ENCODE results near the gene RBBP6.
"Not testable (repeated sequence)": the region's sequence is repeated elsewhere in the genome, so short reads cannot be mapped to it uniquely, and the experiment has no call there.

RBBP6 gene

GRCh38 chr16:24568392-24568791, 29.0 kb downstream of the RBBP6 start:
- Histone ChIP-seq H3K27ac (ENCODE audit: low read depth, low read length) (no peak overlapping the region), H3K9ac (ENCODE audit: low read length) (no peak overlapping the region), H3K4me3 (ENCODE audit: low read depth, low read length) (no peak overlapping the region), H3K9me3 (ENCODE audit: control insufficient read depth, insufficient read depth, low read depth, low read length) (peaks cover 20% of the 10 kb centered on the region; the same call in 1 of the 2 replicates), H3K27me3 (ENCODE audit: control insufficient read depth, insufficient read depth, low read length) (no peaks in the 10 kb centered on the region), H3K4me1 (ENCODE audit: control insufficient read depth, insufficient read depth, low read length) (no peaks in the 10 kb centered on the region), H3K36me3 (ENCODE audit: control insufficient read depth, insufficient read depth, low read length) (peaks cover 98% of the 10 kb centered on the region)

DNA sequence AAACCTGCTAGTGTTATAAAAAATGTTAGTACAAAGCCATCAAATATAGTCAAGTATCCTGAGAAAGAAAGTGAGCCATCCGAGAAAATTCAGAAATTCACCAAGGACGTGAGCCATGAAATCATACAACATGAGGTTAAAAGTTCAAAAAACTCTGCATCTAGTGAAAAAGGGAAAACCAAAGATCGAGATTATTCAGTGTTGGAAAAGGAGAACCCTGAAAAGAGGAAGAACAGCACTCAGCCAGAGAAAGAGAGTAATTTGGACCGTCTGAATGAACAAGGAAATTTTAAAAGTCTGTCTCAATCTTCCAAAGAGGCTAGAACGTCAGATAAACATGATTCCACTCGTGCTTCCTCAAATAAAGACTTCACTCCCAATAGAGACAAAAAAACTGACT, 31.7 kb downstream of the RBBP6 start:
- Histone ChIP-seq H3K9ac (ENCODE audit: low read length) (no peak overlapping the region), H3K27ac (ENCODE audit: low read depth, low read length) (no peak overlapping the region), H3K9me3 (ENCODE audit: control insufficient read depth, insufficient read depth, low read depth, low read length) (peaks cover 22% of the 10 kb centered on the region; the same call in 1 of the 2 replicates), H3K4me1 (ENCODE audit: control insufficient read depth, insufficient read depth, low read length) (no peaks in the 10 kb centered on the region), H3K36me3 (ENCODE audit: control insufficient read depth, insufficient read depth, low read length) (peaks cover 71% of the 10 kb centered on the region), H3K4me3 (ENCODE audit: low read depth, low read length) (no peak overlapping the region), H3K27me3 (ENCODE audit: control insufficient read depth, insufficient read depth, low read length) (no peaks in the 10 kb centered on the region)

- Histone ChIP-seq H3K9me3 (ENCODE audit: control insufficient read depth, insufficient read depth, low read depth, low read length) (peaks cover 32% of the 10 kb centered on the region), H3K36me3 (ENCODE audit: control insufficient read depth, insufficient read depth, low read length) (peaks cover 61% of the 10 kb centered on the region), H3K27ac (ENCODE audit: low read depth, low read length) (no peak overlapping the region), H3K27me3 (ENCODE audit: control insufficient read depth, insufficient read depth, low read length) (no peaks in the 10 kb centered on the region), H3K4me3 (ENCODE audit: low read depth, low read length) (no peak overlapping the region), H3K9ac (ENCODE audit: low read length) (no peak overlapping the region), H3K4me1 (ENCODE audit: control insufficient read depth, insufficient read depth, low read length) (no peaks in the 10 kb centered on the region)
These were observed 32.7 kb downstream of the RBBP6 start for GRCh38 chr16:24572069-24572468.

- Histone ChIP-seq H3K4me1 (ENCODE audit: control insufficient read depth, insufficient read depth, low read length) (no peaks in the 10 kb centered on the region), H3K36me3 (ENCODE audit: control insufficient read depth, insufficient read depth, low read length) (peaks cover 51% of the 10 kb centered on the region), H3K9me3 (ENCODE audit: control insufficient read depth, insufficient read depth, low read depth, low read length) (peaks cover 37% of the 10 kb centered on the region), H3K9ac (ENCODE audit: low read length) (no peak overlapping the region), H3K27me3 (ENCODE audit: control insufficient read depth, insufficient read depth, low read length) (no peaks in the 10 kb centered on the region), H3K4me3 (ENCODE audit: low read depth, low read length) (no peak overlapping the region), H3K27ac (ENCODE audit: low read depth, low read length) (no peak overlapping the region)
These were observed 33.8 kb downstream of the RBBP6 start for GRCh38 chr16:24573141-24573540.

DNA sequence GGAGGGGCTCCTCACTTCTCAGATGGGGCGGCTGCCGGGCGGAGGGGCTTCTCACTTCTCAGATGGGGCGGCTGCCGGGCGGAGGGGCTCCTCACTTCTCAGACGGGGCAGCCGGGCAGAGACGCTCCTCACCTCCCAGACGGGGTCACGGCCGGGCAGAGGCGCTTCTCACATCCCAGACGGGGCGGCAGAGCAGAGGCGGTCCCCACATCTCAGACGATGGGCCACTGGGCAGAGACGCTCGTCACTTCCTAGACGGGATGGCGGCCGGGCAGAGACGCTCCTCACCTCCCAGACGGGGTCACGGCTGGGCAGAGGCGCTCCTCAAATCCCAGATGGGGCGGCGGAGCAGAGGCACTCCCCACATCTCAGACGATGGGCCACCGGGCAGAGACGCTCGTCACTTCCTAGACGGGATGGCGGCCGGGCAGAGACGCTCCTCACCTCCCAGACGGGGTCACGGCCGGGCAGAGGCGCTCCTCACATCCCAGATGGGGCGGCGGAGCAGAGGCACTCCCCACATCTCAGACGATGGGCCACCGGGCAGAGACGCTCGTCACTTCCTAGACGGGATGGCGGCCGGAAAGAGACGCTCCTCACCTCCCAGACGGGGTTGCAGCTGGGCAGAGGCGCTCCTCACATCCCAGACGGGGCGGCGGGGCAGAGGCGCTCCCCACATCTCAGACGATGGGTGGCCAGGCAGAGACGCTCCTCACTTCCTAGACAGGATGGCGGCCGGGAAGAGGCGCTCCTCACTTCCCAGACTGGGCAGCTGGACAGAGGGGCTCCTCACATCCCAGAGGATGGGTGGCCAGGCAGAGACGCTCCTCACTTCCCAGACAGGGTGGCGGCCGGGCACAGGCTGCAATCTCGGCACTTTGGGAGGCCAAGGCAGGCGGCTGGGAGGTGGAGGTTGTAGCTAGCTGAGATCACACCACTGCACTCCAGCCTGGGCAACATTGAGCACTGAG, 35.4 kb downstream of the RBBP6 start:
- Histone ChIP-seq H3K36me3 (ENCODE audit: control insufficient read depth, insufficient read depth, low read length) (peaks cover 34% of the 10 kb centered on the region), H3K9me3 (ENCODE audit: control insufficient read depth, insufficient read depth, low read depth, low read length) (peaks cover 34% of the 10 kb centered on the region)
- not testable (repeated sequence) for H3K4me3 ChIP-seq (ENCODE audit: low read depth, low read length); H3K9ac ChIP-seq (ENCODE audit: low read length); H3K4me1 ChIP-seq (ENCODE audit: control insufficient read depth, insufficient read depth, low read length); H3K27me3 ChIP-seq (ENCODE audit: control insufficient read depth, insufficient read depth, low read length); H3K27ac ChIP-seq (ENCODE audit: low read depth, low read length)

DNA sequence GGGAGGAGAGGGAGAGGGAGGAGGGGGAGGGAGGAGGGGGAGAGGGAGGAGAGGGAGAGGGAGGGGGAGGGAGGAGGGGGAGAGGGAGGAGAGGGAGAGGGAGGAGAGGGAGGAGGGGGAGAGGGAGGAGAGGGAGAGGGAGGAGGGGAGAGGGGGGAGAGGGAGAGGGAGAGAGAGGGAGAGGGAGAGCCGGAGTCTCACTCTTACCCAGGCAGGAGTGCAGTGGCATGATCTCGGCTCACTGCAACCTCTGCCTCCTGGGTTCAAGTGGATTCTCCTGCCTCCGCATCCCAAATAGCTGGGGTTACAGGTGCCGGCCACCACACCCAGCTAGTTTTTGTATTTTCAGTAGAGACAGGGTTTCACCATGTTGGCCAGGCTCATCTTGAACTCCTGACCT, 36.4 kb downstream of the RBBP6 start:
- Histone ChIP-seq H3K36me3 (ENCODE audit: control insufficient read depth, insufficient read depth, low read length) (peaks cover 24% of the 10 kb centered on the region), H3K9me3 (ENCODE audit: control insufficient read depth, insufficient read depth, low read depth, low read length) (peaks cover 30% of the 10 kb centered on the region)
- H3K4me1 ChIP-seq (ENCODE audit: control insufficient read depth, insufficient read depth, low read length); H3K9ac ChIP-seq (ENCODE audit: low read length); H3K27me3 ChIP-seq (ENCODE audit: control insufficient read depth, insufficient read depth, low read length); H3K27ac ChIP-seq (ENCODE audit: low read depth, low read length); H3K4me3 ChIP-seq (ENCODE audit: low read depth, low read length): not testable (repeated sequence)

DNA sequence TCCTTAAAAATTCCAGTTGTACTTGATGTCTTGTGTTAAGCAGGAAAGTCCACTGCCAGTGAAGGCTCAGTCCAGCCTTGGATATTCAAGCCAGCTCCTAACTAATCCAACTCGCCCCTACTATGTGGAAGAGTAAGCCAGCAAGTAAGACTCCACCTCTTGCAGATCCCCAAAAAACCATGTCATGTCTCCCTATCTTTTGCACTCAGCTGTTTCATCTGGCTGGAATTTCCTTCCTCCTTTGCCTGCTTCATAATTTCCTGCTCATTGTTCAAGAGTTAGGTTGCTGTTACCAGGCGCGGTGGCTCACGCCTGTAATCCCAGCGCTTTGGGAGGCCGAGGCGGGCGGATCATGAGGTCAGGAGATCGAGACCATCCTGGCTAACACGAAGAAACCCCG, 37.8 kb downstream of the RBBP6 start:
- H3K27me3 ChIP-seq (ENCODE audit: control insufficient read depth, insufficient read depth, low read length) = no peaks in the 10 kb centered on the region
- no peak overlapping the region for H3K27ac ChIP-seq (ENCODE audit: low read depth, low read length)
- H3K4me1 ChIP-seq (ENCODE audit: control insufficient read depth, insufficient read depth, low read length) = no peaks in the 10 kb centered on the region
- peaks cover 22% of the 10 kb centered on the region for H3K9me3 ChIP-seq (ENCODE audit: control insufficient read depth, insufficient read depth, low read depth, low read length)
- H3K4me3 ChIP-seq (ENCODE audit: low read depth, low read length) = no peak overlapping the region
- peaks cover 10% of the 10 kb centered on the region for H3K36me3 ChIP-seq (ENCODE audit: control insufficient read depth, insufficient read depth, low read length)
- H3K9ac ChIP-seq (ENCODE audit: low read length) = no peak overlapping the region

DNA sequence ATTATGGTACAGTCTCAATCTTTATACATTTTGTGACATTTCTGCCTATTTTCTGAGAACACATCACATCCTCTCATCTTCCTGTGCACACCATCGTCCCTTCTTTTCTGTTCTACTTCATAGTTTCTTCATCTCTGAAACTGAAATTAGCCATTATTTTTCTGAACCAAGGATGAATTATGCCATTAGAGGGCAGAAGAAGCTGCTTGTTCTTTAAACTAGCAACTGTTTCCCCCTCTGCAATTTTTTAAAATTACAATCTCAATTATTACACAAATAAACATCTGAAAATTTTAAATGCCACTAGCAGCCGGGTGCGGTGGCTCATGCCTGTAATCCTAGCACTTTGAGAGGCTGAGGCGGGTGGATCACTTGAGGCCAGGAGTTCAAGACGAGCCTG, 41.3 kb downstream of the RBBP6 start:
- Histone ChIP-seq H3K4me3 (ENCODE audit: low read depth, low read length) (no peak overlapping the region), H3K36me3 (ENCODE audit: control insufficient read depth, insufficient read depth, low read length) (no peaks in the 10 kb centered on the region), H3K27me3 (ENCODE audit: control insufficient read depth, insufficient read depth, low read length) (no peaks in the 10 kb centered on the region), H3K9me3 (ENCODE audit: control insufficient read depth, insufficient read depth, low read depth, low read length) (peaks cover 18% of the 10 kb centered on the region), H3K9ac (ENCODE audit: low read length) (no peak overlapping the region), H3K4me1 (ENCODE audit: control insufficient read depth, insufficient read depth, low read length) (no peaks in the 10 kb centered on the region), H3K27ac (ENCODE audit: low read depth, low read length) (no peak overlapping the region)

GRCh38 chr16:24583494-24583893, 44.1 kb downstream of the RBBP6 start:
- no peak overlapping the region for H3K4me3 ChIP-seq (ENCODE audit: low read depth, low read length)
- H3K36me3 ChIP-seq (ENCODE audit: control insufficient read depth, insufficient read depth, low read length) = no peaks in the 10 kb centered on the region
- no peak overlapping the region for H3K27ac ChIP-seq (ENCODE audit: low read depth, low read length)
- no peaks in the 10 kb centered on the region for H3K9me3 ChIP-seq (ENCODE audit: control insufficient read depth, insufficient read depth, low read depth, low read length)
- H3K27me3 ChIP-seq (ENCODE audit: control insufficient read depth, insufficient read depth, low read length) = no peaks in the 10 kb centered on the region
- no peaks in the 10 kb centered on the region for H3K4me1 ChIP-seq (ENCODE audit: control insufficient read depth, insufficient read depth, low read length)
- no peak overlapping the region for H3K9ac ChIP-seq (ENCODE audit: low read length)

DNA sequence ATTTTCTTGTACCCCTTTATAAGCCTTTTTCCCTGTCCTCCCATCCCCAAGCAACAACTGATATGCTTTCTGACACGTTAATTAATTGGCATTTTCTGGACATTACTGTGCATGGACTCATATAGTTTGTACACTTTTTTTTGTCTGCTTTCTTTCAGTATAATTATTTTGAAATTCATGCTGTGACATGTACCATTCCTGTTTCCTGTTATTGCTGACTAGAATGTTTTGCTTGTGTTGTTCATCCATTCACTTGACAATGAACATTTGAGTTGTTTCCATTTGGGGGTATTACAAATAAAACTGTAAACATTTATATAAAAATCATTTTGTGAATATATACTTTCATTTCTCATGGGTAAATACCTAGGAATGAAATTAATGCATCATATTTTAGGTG, 50.6 kb downstream of the RBBP6 start:
- no peaks in the 10 kb centered on the region for H3K9me3 ChIP-seq (ENCODE audit: control insufficient read depth, insufficient read depth, low read depth, low read length)
- no peak overlapping the region for H3K9ac ChIP-seq (ENCODE audit: low read length)
- no peak overlapping the region for H3K27ac ChIP-seq (ENCODE audit: low read depth, low read length)
- H3K4me3 ChIP-seq (ENCODE audit: low read depth, low read length) = no peak overlapping the region
- H3K4me1 ChIP-seq (ENCODE audit: control insufficient read depth, insufficient read depth, low read length) = no peaks in the 10 kb centered on the region
- H3K36me3 ChIP-seq (ENCODE audit: control insufficient read depth, insufficient read depth, low read length) = no peaks in the 10 kb centered on the region
- H3K27me3 ChIP-seq (ENCODE audit: control insufficient read depth, insufficient read depth, low read length) = no peaks in the 10 kb centered on the region

DNA sequence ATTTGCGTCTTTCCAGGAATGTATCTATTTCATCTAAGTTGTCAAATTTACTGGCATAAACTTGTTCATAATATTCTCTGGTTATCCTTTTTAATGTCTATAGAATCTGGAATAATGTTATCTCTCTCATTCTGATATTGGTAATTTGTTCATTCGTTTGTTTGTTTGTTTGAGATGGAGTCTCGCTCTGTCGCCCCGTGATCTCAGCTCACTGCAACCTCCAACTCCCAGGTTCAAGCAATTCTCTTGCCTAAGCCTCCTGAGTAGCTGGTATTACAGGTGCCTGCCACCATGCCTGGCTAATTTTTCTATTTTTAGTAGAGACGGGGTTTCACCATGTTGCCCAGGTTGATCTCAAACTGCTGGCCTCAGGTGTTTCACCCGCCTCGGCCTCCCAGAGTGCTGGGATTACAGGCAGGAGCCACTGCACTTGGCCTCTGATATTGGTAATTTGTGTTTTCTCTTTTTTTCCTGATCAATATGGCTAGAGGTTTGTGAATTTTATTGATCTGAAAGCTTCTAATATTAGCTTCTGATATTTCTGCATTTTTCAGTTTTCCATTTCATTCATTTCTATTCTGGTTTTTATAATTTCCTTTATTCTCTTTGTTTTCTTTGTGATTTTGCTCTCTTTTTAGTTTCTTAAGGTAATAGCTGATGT, 59.5 kb downstream of the RBBP6 start:
- no peak overlapping the region for H3K9ac ChIP-seq (ENCODE audit: low read length)
- H3K4me1 ChIP-seq (ENCODE audit: control insufficient read depth, insufficient read depth, low read length) = no peaks in the 10 kb centered on the region
- H3K27me3 ChIP-seq (ENCODE audit: control insufficient read depth, insufficient read depth, low read length) = no peaks in the 10 kb centered on the region
- no peak overlapping the region for H3K27ac ChIP-seq (ENCODE audit: low read depth, low read length)
- no peak overlapping the region for H3K4me3 ChIP-seq (ENCODE audit: low read depth, low read length)
- no peaks in the 10 kb centered on the region for H3K9me3 ChIP-seq (ENCODE audit: control insufficient read depth, insufficient read depth, low read depth, low read length)
- H3K36me3 ChIP-seq (ENCODE audit: control insufficient read depth, insufficient read depth, low read length) = no peaks in the 10 kb centered on the region
